Neural progenitor cell (in vitro differentiated cells): ENCODE results near the gene SLC41A1. TPM values are rescaled to one million over a fixed set of nuclear protein-coding genes. Genes with fewer than 3 reads are reported as not detected.

Source experiments
- DNase-seq: peaks from one replicate; pipeline ENCODE4 v3.0.0-alpha.2; 2016; ENCODE audit warnings: low spot score
- H2AFZ ChIP-seq: fragments of 200-600 bp; sonication (generic); replicated peaks from 2 replicates; pipeline ENCODE4 v1.6.1; 2016; ENCODE audit warnings: antibody characterized with exemption
- H3F3A ChIP-seq: fragments of 200-600 bp; sonication (generic); 2 replicates; pipeline ENCODE4 v1.6.1; 2016; ENCODE audit warnings: antibody characterized with exemption, low read depth
- H3K27ac ChIP-seq: fragments of 200-600 bp; sonication (generic); 2 replicates; pipeline ENCODE4 v1.5.1; 2016; ENCODE audit warnings: mild to moderate bottlenecking
- H3K27me3 ChIP-seq: fragments of 200-600 bp; sonication (generic); 2 replicates; pipeline ENCODE4 v1.6.1; 2016; ENCODE audit warnings: mild to moderate bottlenecking, moderate library complexity
- H3K36me3 ChIP-seq: fragments of 200-600 bp; sonication (generic); 2 replicates; pipeline ENCODE4 v1.5.1; 2016
- H3K4me1 ChIP-seq: fragments of 200-600 bp; sonication (generic); 2 replicates; pipeline ENCODE4 v1.6.1; 2016; ENCODE audit warnings: mixed run types
- H3K4me2 ChIP-seq: fragments of 200-600 bp; sonication (generic); 2 replicates; pipeline ENCODE4 v1.6.1; 2016
- H3K4me3 ChIP-seq: fragments of 200-600 bp; sonication (generic); 2 replicates; pipeline ENCODE4 v1.5.1; 2016
- H3K79me2 ChIP-seq: fragments of 200-600 bp; sonication (generic); 2 replicates; pipeline ENCODE4 v1.6.1; 2016; ENCODE audit warnings: low read depth
- H3K9ac ChIP-seq: fragments of 200-600 bp; sonication (generic); 2 replicates; pipeline ENCODE4 v1.6.1; 2016
- H3K9me3 ChIP-seq: fragments of 200-600 bp; sonication (generic); 2 replicates; pipeline ENCODE4 v1.5.1; 2016; ENCODE audit warnings: low read depth
- H4K20me1 ChIP-seq: fragments of 200-600 bp; sonication (generic); 2 replicates; pipeline ENCODE4 v1.6.1; 2016; ENCODE audit warnings: low read depth
- H3K27ac Mint-ChIP-seq: 3 replicates; pipeline ENCODE4 v1.8.0; 2021; ENCODE audit warnings: mixed read lengths
- H3K27me3 Mint-ChIP-seq: 2 replicates; pipeline ENCODE4 v1.8.0; 2022; ENCODE audit warnings: low read depth, mild to moderate bottlenecking, inconsistent platforms, moderate library complexity, mixed read lengths; ENCODE audit not compliant: insufficient read depth
- H3K36me3 Mint-ChIP-seq: 3 replicates; pipeline ENCODE4 v1.8.0; 2021; ENCODE audit warnings: mixed read lengths
- H3K4me1 Mint-ChIP-seq: 3 replicates; pipeline ENCODE4 v1.8.0; 2021; ENCODE audit warnings: mixed read lengths
- H3K4me3 Mint-ChIP-seq: 3 replicates; pipeline ENCODE4 v1.8.0; 2021; ENCODE audit warnings: mild to moderate bottlenecking, moderate library complexity, mixed read lengths
- H3K9me3 Mint-ChIP-seq: 3 replicates; pipeline ENCODE4 v1.8.0; 2020; ENCODE audit warnings: mixed read lengths
- EZH2 ChIP-seq: fragments of 200-600 bp; sonication (generic); IDR thresholded peaks from 2 replicates; pipeline ENCODE4 v1.6.1; 2017; ENCODE audit warnings: antibody characterized with exemption, mild to moderate bottlenecking, moderate library complexity
- EZH2phosphoT487 ChIP-seq: fragments of 200-600 bp; sonication (generic); IDR thresholded peaks from 2 replicates; pipeline ENCODE4 v1.6.1; 2017; ENCODE audit warnings: antibody characterized with exemption
- total RNA-seq: library from RNA; depleted of rRNA; stranded (reverse); fragments of >200 nt; gene quantifications from 2 replicates; pipeline ENCODE4 v1.2.3, GENCODE V29; 2015; ENCODE audit warnings: low replicate concordance
- TF ChIP-seq, protein P1 (sequence below): fragments of 200-600 bp; sonication (generic); IDR thresholded peaks from 2 replicates; pipeline ENCODE4 v1.5.1; 2017; ENCODE audit warnings: antibody characterized with exemption, mild to moderate bottlenecking

SLC41A1 gene
- total RNA-seq, 1 donor from 2014 or later, result 10.4 TPM

DNA sequence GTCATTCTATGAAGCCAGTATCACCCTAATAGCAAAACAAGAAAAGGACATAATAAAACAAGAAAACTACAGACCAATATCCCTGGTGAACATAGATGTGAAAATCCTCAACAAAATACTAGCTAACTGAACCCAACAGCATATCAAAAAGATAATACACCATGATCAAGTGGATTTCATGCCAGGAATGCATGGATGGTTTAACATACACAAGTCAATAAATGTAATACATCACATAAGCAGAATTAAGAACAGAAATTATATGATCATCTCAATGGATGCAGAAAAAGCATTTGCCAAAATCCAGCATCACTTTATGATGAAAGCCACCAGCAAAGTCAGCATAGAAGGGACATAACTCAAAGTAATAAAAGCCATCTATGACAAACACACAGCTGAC lies 43.4 kb upstream of the SLC41A1 start:
- Histone ChIP-seq H3K4me3 (no peak overlapping the region), H3K9ac (no peak overlapping the region), H3K4me2 (no peak overlapping the region), H3K27ac (no peak overlapping the region), H3K4me1 (no peaks in the 10 kb centered on the region), H3K27me3 (no peaks in the 10 kb centered on the region), H2AFZ (no peak overlapping the region), H3F3A (no peaks in the 10 kb centered on the region), H3K9me3 (peaks cover 10% of the 10 kb centered on the region), H3K79me2 (no peaks in the 10 kb centered on the region), H4K20me1 (no peaks in the 10 kb centered on the region), H3K36me3 (peaks cover 8% of the 10 kb centered on the region)
- peaks cover 19% of the 10 kb centered on the region for H3K9me3 Mint-ChIP-seq
- no peak overlapping the region for H3K4me3 Mint-ChIP-seq
- peaks cover 2% of the 10 kb centered on the region for H3K27me3 Mint-ChIP-seq
- H3K36me3 Mint-ChIP-seq, result peaks cover 9% of the 10 kb centered on the region
- no peak overlapping the region for H3K27ac Mint-ChIP-seq
- TF ChIP-seq EZH2phosphoT487, result no peak
- TF ChIP-seq, protein P1, sequence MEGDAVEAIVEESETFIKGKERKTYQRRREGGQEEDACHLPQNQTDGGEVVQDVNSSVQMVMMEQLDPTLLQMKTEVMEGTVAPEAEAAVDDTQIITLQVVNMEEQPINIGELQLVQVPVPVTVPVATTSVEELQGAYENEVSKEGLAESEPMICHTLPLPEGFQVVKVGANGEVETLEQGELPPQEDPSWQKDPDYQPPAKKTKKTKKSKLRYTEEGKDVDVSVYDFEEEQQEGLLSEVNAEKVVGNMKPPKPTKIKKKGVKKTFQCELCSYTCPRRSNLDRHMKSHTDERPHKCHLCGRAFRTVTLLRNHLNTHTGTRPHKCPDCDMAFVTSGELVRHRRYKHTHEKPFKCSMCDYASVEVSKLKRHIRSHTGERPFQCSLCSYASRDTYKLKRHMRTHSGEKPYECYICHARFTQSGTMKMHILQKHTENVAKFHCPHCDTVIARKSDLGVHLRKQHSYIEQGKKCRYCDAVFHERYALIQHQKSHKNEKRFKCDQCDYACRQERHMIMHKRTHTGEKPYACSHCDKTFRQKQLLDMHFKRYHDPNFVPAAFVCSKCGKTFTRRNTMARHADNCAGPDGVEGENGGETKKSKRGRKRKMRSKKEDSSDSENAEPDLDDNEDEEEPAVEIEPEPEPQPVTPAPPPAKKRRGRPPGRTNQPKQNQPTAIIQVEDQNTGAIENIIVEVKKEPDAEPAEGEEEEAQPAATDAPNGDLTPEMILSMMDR, result no peak
- no peak for TF ChIP-seq EZH2
- no peak for DNase-seq
- H3K4me1 Mint-ChIP-seq, result no peaks in the 10 kb centered on the region

DNA sequence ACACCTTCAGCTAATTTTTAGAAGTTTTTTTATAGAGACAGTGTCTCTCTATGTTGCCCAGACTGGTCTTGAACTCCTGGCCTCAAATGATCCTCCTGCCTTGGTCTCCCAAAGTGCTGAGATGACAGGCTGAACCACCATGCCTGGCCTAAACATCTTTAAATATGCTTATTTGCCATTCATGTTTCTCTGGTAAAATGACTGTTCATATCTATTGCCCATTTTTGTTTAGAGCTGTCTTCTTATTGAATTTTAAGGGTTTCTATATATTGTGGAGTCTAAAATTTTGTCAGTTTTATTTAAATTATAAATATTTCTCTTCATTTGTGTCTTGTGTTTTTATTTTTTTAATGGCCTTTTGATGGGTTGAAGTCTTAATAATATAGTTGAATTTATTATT lies 40.0 kb upstream of the SLC41A1 start:
- Histone ChIP-seq H3K4me3 (no peak overlapping the region), H3K9ac (no peak overlapping the region), H4K20me1 (no peaks in the 10 kb centered on the region), H3K79me2 (no peaks in the 10 kb centered on the region), H3K4me2 (no peak overlapping the region), H3K36me3 (peaks cover 8% of the 10 kb centered on the region), H3K4me1 (no peaks in the 10 kb centered on the region), H3F3A (no peaks in the 10 kb centered on the region), H3K27me3 (no peaks in the 10 kb centered on the region), H3K9me3 (peaks cover 10% of the 10 kb centered on the region), H2AFZ (no peak overlapping the region), H3K27ac (no peak overlapping the region)
- Mint-ChIP-seq H3K9me3 (peaks cover 23% of the 10 kb centered on the region), H3K4me3 (no peak overlapping the region), H3K4me1 (no peaks in the 10 kb centered on the region), H3K27me3 (peaks cover 2% of the 10 kb centered on the region), H3K27ac (no peak overlapping the region), H3K36me3 (peaks cover 10% of the 10 kb centered on the region)
- TF ChIP-seq, protein P1, result no peak
- TF ChIP-seq EZH2phosphoT487 (no peak), EZH2 (no peak)
- DNase-seq, result no peak

DNA sequence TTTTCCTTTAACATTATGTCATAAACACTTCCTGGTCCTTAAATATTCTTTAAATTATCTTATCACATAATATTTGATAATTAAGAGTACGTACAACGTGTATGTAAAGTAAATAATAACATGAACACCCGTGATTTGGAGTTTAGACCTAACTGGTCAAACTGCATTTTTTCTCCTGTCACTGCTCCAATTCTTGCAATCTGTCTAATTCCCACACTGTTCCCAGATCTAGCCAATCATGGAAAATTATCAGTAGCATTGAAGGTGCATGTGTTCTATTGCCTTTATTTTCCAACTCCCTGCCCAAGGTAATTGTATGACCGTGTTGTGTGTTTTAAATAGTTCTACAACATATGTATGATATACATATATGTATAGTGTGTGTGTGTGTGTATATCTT lies 39.0 kb upstream of the SLC41A1 start:
- H3K27me3 Mint-ChIP-seq, result no peaks in the 10 kb centered on the region
- H3K9me3 ChIP-seq, result peaks cover 10% of the 10 kb centered on the region
- peaks cover 23% of the 10 kb centered on the region for H3K9me3 Mint-ChIP-seq
- no peak overlapping the region for H3K27ac Mint-ChIP-seq
- H3K4me1 ChIP-seq, result no peaks in the 10 kb centered on the region
- no peaks in the 10 kb centered on the region for H3K4me1 Mint-ChIP-seq
- TF ChIP-seq EZH2, result no peak
- TF ChIP-seq EZH2phosphoT487, result no peak
- TF ChIP-seq, protein P1, result no peak
- H2AFZ ChIP-seq, result no peak overlapping the region
- H3K27ac ChIP-seq, result no peak overlapping the region
- no peak overlapping the region for H3K4me3 Mint-ChIP-seq
- H3F3A ChIP-seq, result no peaks in the 10 kb centered on the region
- no peak overlapping the region for H3K4me2 ChIP-seq
- H3K36me3 Mint-ChIP-seq, result peaks cover 10% of the 10 kb centered on the region
- H3K4me3 ChIP-seq, result no peak overlapping the region
- H3K27me3 ChIP-seq, result no peaks in the 10 kb centered on the region
- H3K36me3 ChIP-seq, result peaks cover 8% of the 10 kb centered on the region
- no peak overlapping the region for H3K9ac ChIP-seq
- DNase-seq, result no peak
- H3K79me2 ChIP-seq, result no peaks in the 10 kb centered on the region
- H4K20me1 ChIP-seq, result no peaks in the 10 kb centered on the region
